GM12874 (cell line): ENCODE measurements around the gene KISS1.

Experiments used
- CTCF ChIP-seq: IDR thresholded peaks from 2 replicates; pipeline ENCODE4 v1.5.1; 2011; ENCODE audit warnings: low read depth, mild to moderate bottlenecking, control low read depth, low read length, moderate library complexity; ENCODE audit not compliant: insufficient read depth

KISS1 gene

GRCh38 chr1:204181116-204181515 lies 15.2 kb downstream of the KISS1 start:
- TF ChIP-seq CTCF = no peak

- no peak for TF ChIP-seq CTCF
Observed at GRCh38 chr1:204180133-204180532, 16.2 kb downstream of the KISS1 start.

GRCh38 chr1:204178487-204179281 lies 17.6 kb downstream of the KISS1 start:
- TF ChIP-seq CTCF = no peak

- no peak for TF ChIP-seq CTCF
Observed at GRCh38 chr1:204177133-204177532, 19.2 kb downstream of the KISS1 start.

- no peak for TF ChIP-seq CTCF
Observed at GRCh38 chr1:204176049-204176448, 20.2 kb downstream of the KISS1 start.

- no peak for TF ChIP-seq CTCF
Observed at GRCh38 chr1:204174958-204175357, 21.3 kb downstream of the KISS1 start.

GRCh38 chr1:204172404-204173029 lies 23.8 kb downstream of the KISS1 start:
- no peak for TF ChIP-seq CTCF
